Body of pancreas (tissue), 4 donors: ENCODE data around the gene TGFBI. TPM values are rescaled to one million over a fixed set of nuclear protein-coding genes. Genes with fewer than 3 reads are reported as not detected.

ENCODE experiments used
- ATAC-seq: fragments of 150-250 bp; one replicate; pipeline ENCODE4 v1.9.1; 2016
- DNase-seq, 4 donors: peaks; one replicate each; pipeline ENCODE4 v3.0.0-alpha.2; 2019
- H3K27ac ChIP-seq, 4 donors: fragments of 200-600 bp; sonication (generic); 1 replicate in 3 of 4; 2 replicates in 1 of 4; pipeline versions ENCODE4 v1.5.1 to v1.6.1; 2016 to 2019; ENCODE audit warnings: mild to moderate bottlenecking in 1 of 4, mixed read lengths in 1 of 4, moderate library complexity in 1 of 4
- H3K27me3 ChIP-seq, 2 donors: fragments of 200-600 bp; sonication (generic); one replicate each; pipeline ENCODE4 v1.6.0; 2016; ENCODE audit warnings: mild to moderate bottlenecking in 1 of 2
- H3K36me3 ChIP-seq, 2 donors: fragments of 200-600 bp; sonication (generic); replicated peaks in 1 of 2; 2 replicates each; pipeline ENCODE4 v1.5.1; 2016; ENCODE audit warnings: low read depth in 2 of 2; ENCODE audit not compliant: insufficient read depth in 1 of 2
- H3K4me1 ChIP-seq: fragments of 200-600 bp; sonication (generic); one replicate; pipeline ENCODE4 v1.6.0; 2016
- H3K4me3 ChIP-seq, 2 donors: fragments of 200-600 bp; sonication (generic); 1 replicate in 1 of 2; 2 replicates in 1 of 2; pipeline ENCODE4 v1.5.1; 2016 to 2019
- H3K9me3 ChIP-seq, 3 donors: fragments of 200-600 bp; sonication (generic); 1 replicate in 2 of 3; 2 replicates in 1 of 3; pipeline ENCODE4 v1.5.1; 2016
- CTCF ChIP-seq, 7 experiments: fragments of 450-650 bp in 4 of 7; fragments of 200-600 bp in 3 of 7; sonication (generic) in 3 of 7; IDR thresholded peaks; one replicate each; pipeline ENCODE4 v1.5.1; 2016 to 2019; ENCODE audit warnings: antibody characterized with exemption in 7 of 7
- POLR2A ChIP-seq, 3 donors: fragments of 450-650 bp; IDR thresholded peaks; one replicate each; pipeline ENCODE4 v1.6.1; 2016; ENCODE audit warnings: antibody characterized with exemption in 3 of 3, mild to moderate bottlenecking in 2 of 3
- WGBS, 2 donors: methylation state at CpG; one replicate each; pipeline ENCODE4 v1.1.5; 2017; 5-methylcytosine and 5-hydroxymethylcytosine counted together
- intact Hi-C: fragments of 100-400 bp; cut with DNase I; formaldehyde crosslinking; loops from one replicate; pipeline ENCODE4 v1.15.1; 2023
- total RNA-seq, 2 donors: library from RNA; depleted of rRNA; stranded (reverse); fragments of >200 nt; gene quantifications; one replicate each; pipeline ENCODE4 v1.1.0, GENCODE V29; 2016

Gene TGFBI
- total RNA-seq, 2 donors from 2014 or later = 7.6 to 23.9 TPM

- Histone ChIP-seq H3K4me1 (peaks cover 12% of the 10 kb centered on the region), H3K27ac (no peak overlapping the region)
Observed at GRCh38 chr5:136030252-136030651, 1.5 kb downstream of the TGFBI start.

GRCh38 chr5:136030956-136031611 is 2.3 kb downstream of the TGFBI start:
- ATAC-seq = no peak
- no peak for DNase-seq

More at GRCh38 chr5:136030252-136030651, 1.5 kb downstream of the TGFBI start:
- Histone ChIP-seq H3K36me3 (no peaks in the 10 kb centered on the region), H3K9me3 (no peaks in the 10 kb centered on the region), H3K27me3 (peaks cover 0 to 7% of the 10 kb centered on the region in 2 donors), H3K4me3 (no peak overlapping the region)
- DNase-seq (no peak), ATAC-seq (no peak)
- TF ChIP-seq POLR2A (IDR thresholded peaks at IDR 0.05) (no peak), CTCF (IDR thresholded peaks at IDR 0.05) (no peak)
- intact Hi-C loops = no loop called here
- WGBS, 2 donors = 86 to 88% methylated on average over 1 to 2 of the region's 2 CpGs

GRCh38 chr5:136031711-136032110 is 2.9 kb downstream of the TGFBI start:
- Histone ChIP-seq H3K4me3 (no peak overlapping the region), H3K9me3 (no peaks in the 10 kb centered on the region), H3K4me1 (peaks cover 12% of the 10 kb centered on the region), H3K27me3 (peaks cover 0 to 7% of the 10 kb centered on the region in 2 donors), H3K36me3 (no peaks in the 10 kb centered on the region), H3K27ac (no peak overlapping the region)
- ATAC-seq (no peak), DNase-seq (no peak)
- intact Hi-C loops = no loop called here
- WGBS, 2 donors = 73 to 74% methylated on average over 4 to 6 of the region's 6 CpGs
- TF ChIP-seq POLR2A (IDR thresholded peaks at IDR 0.05) = no peak
- no peak for TF ChIP-seq CTCF (IDR thresholded peaks at IDR 0.05)

More at GRCh38 chr5:136030956-136031611, 2.3 kb downstream of the TGFBI start:
- no peaks in the 10 kb centered on the region for H3K9me3 ChIP-seq
- H3K27ac ChIP-seq = no peak overlapping the region
- H3K4me1 ChIP-seq = peaks cover 12% of the 10 kb centered on the region
- peaks cover 0 to 7% of the 10 kb centered on the region in 2 donors for H3K27me3 ChIP-seq
- H3K36me3 ChIP-seq = no peaks in the 10 kb centered on the region
- intact Hi-C loops = no loop called here
- no peak overlapping the region for H3K4me3 ChIP-seq
- TF ChIP-seq POLR2A (IDR thresholded peaks at IDR 0.05) = no peak
- no peak for TF ChIP-seq CTCF (IDR thresholded peaks at IDR 0.05)
- WGBS, 2 donors = 81 to 82% methylated on average over 8 of the region's 8 CpGs

- intact Hi-C loops = no loop called here
- Histone ChIP-seq H3K27me3 (peaks cover 0 to 7% of the 10 kb centered on the region in 2 donors), H3K4me3 (no peak overlapping the region), H3K27ac (no peak overlapping the region), H3K9me3 (no peaks in the 10 kb centered on the region), H3K4me1 (peaks cover 12% of the 10 kb centered on the region), H3K36me3 (no peaks in the 10 kb centered on the region)
- DNase-seq (no peak), ATAC-seq (no peak)
- no peak for TF ChIP-seq CTCF (IDR thresholded peaks at IDR 0.05)
- no peak for TF ChIP-seq POLR2A (IDR thresholded peaks at IDR 0.05)
- 75 to 88% methylated on average over 2 of the region's 2 CpGs for WGBS, 2 donors
Observed at GRCh38 chr5:136032564-136032963, 3.8 kb downstream of the TGFBI start.

- no peaks in the 10 kb centered on the region for H3K9me3 ChIP-seq
- H3K36me3 ChIP-seq = no peaks in the 10 kb centered on the region
- intact Hi-C loops = no loop called here
- no peak overlapping the region for H3K4me3 ChIP-seq
- ATAC-seq = no peak
- H3K27me3 ChIP-seq = peaks cover 0 to 7% of the 10 kb centered on the region in 2 donors
- no peak for TF ChIP-seq POLR2A (IDR thresholded peaks at IDR 0.05)
- no peak for TF ChIP-seq CTCF (IDR thresholded peaks at IDR 0.05)
- no peak for DNase-seq
- H3K4me1 ChIP-seq = peaks cover 12% of the 10 kb centered on the region
- H3K27ac ChIP-seq = no peak overlapping the region
- WGBS, 2 donors = 40 to 60% methylated on average over 1 of the region's 1 CpG
Observed at GRCh38 chr5:136033234-136033633, 4.4 kb downstream of the TGFBI start.
